AG04450 (cell line): ENCODE data around the gene FAM107B. TPM values are rescaled to one million over a fixed set of nuclear protein-coding genes. Genes with fewer than 3 reads are reported as not detected.
"Not testable (repeated sequence)": the region's sequence is repeated elsewhere in the genome, so short reads cannot be mapped to it uniquely, and the experiment has no call there.

Source experiments
- CTCF ChIA-PET: fragments of 300-600, 350-600 bp; formaldehyde crosslinking; extraction: SDS; loops from one replicate; lab custom pipeline; 2022; ENCODE audit warnings: antibody characterized with exemption, inconsistent platforms; lab: Charles Lee
- POLR2A ChIA-PET: fragments of 350-600 bp; formaldehyde crosslinking; extraction: SDS; loops from one replicate; lab custom pipeline; 2021; ENCODE audit warnings: antibody characterized with exemption, inconsistent platforms; lab: Yijun Ruan, JAX
- DNase-seq: peaks from one replicate; pipeline ENCODE4 v3.0.0-alpha.2; 2011; ENCODE audit warnings: low read depth, low spot score
- H3K27ac ChIP-seq: one replicate; pipeline ENCODE4 v1.5.1; 2012; ENCODE audit warnings: low read depth, low read length, control low read depth
- H3K27me3 ChIP-seq: one replicate; pipeline ENCODE4 v1.6.0; 2012; ENCODE audit warnings: low read length; ENCODE audit not compliant: control insufficient read depth, insufficient read depth
- H3K4me3 ChIP-seq: 2 replicates; pipeline ENCODE4 v1.5.1; 2011; ENCODE audit warnings: mild to moderate bottlenecking, low read depth, low read length, control low read depth
- H3K9me3 ChIP-seq: 2 replicates; pipeline ENCODE4 v1.5.1; 2012; ENCODE audit warnings: low read length; ENCODE audit not compliant: control insufficient read depth, insufficient read depth
- CTCF ChIP-seq: IDR thresholded peaks from 2 replicates; pipeline ENCODE4 v1.5.1; 2011; ENCODE audit warnings: low read depth, low read length, control low read depth, inconsistent platforms
- polyA plus RNA-seq: library from polyadenylated mRNA; depleted of rRNA; stranded (reverse); fragments of >200 nt; gene quantifications from 2 replicates; pipeline ENCODE4 v1.2.3, GENCODE V29; 2011

The FAM107B gene
- polyA plus RNA-seq, 1 experiment = 41.4 TPM

GRCh38 chr10:14648005-14648765 lies 126.5 kb downstream of the FAM107B start:
- no peak for TF ChIP-seq CTCF
- DNase-seq = peak; percentile 15
- peaks cover 19% of the 10 kb centered on the region for H3K27me3 ChIP-seq
- POLR2A ChIA-PET = no interaction called here
- no peak overlapping the region for H3K27ac ChIP-seq
- no peak overlapping the region for H3K4me3 ChIP-seq
- H3K9me3 ChIP-seq = no peaks in the 10 kb centered on the region
- CTCF ChIA-PET = no interaction called here

- H3K9me3 ChIP-seq = no peaks in the 10 kb centered on the region
- DNase-seq = no peak
- POLR2A ChIA-PET = no interaction called here
- H3K27me3 ChIP-seq = peaks cover 13% of the 10 kb centered on the region
- TF ChIP-seq CTCF = no peak
- CTCF ChIA-PET = interaction anchor here (0.6 kb wide), 1 partner anchor 55 kb away, joined by 3 read pairs; no protein-coding TSS in a partner anchor
- H3K4me3 ChIP-seq = no peak overlapping the region
- no peak overlapping the region for H3K27ac ChIP-seq
Observed at GRCh38 chr10:14645239-14645960, 129.3 kb downstream of the FAM107B start.

- ChIA-PET POLR2A (no interaction called here), CTCF (no interaction called here)
- no peak for DNase-seq
- Histone ChIP-seq H3K4me3 (no peak overlapping the region), H3K9me3 (no peaks in the 10 kb centered on the region), H3K27me3 (peaks cover 34% of the 10 kb centered on the region), H3K27ac (no peak overlapping the region)
- TF ChIP-seq CTCF = no peak
Observed at GRCh38 chr10:14639637-14640036, 135.1 kb downstream of the FAM107B start.

GRCh38 chr10:14635043-14635710 lies 139.5 kb downstream of the FAM107B start:
- TF ChIP-seq CTCF = no peak
- no peaks in the 10 kb centered on the region for H3K9me3 ChIP-seq
- ChIA-PET CTCF (interaction anchor here (0.7 kb wide), 1 partner anchor 198 kb away, joined by 3 read pairs; no protein-coding TSS in a partner anchor), POLR2A (no interaction called here)
- no peak for DNase-seq
- H3K27me3 ChIP-seq = peaks cover 30% of the 10 kb centered on the region
- H3K27ac ChIP-seq = no peak overlapping the region
- no peak overlapping the region for H3K4me3 ChIP-seq

GRCh38 chr10:14634572-14634971 lies 140.1 kb downstream of the FAM107B start:
- CTCF ChIA-PET = interaction anchor here (0.6 kb wide), 1 partner anchor 223 kb away, joined by 4 read pairs; no protein-coding TSS in a partner anchor
- H3K27ac ChIP-seq, H3K9me3 ChIP-seq, POLR2A ChIA-PET, DNase-seq, H3K4me3 ChIP-seq: not testable (repeated sequence)
- H3K27me3 ChIP-seq = peaks cover 26% of the 10 kb centered on the region
